Activated B cell treated with CpG ODN at 0.5 μM for 24 hours (primary cell): ENCODE data around the gene CDC27. TPM values are rescaled to one million over a fixed set of nuclear protein-coding genes. Genes with fewer than 3 reads are reported as not detected.
"Not testable (repeated sequence)": the region's sequence is repeated elsewhere in the genome, so short reads cannot be mapped to it uniquely, and the experiment has no call there.

Experiments
- ATAC-seq: fragments of 200-7000 bp; cut with Tn5 transposase; one replicate; pipeline ENCODE4 v1.10.0; 2021; ENCODE audit warnings: low read depth, mild to moderate bottlenecking, moderate library complexity
- CTCF ChIA-PET: fragments of 350-600 bp; sonication (Branson Sonifier 250); formaldehyde crosslinking; loops from one replicate; lab custom pipeline; 2021; ENCODE audit warnings: antibody characterized with exemption; lab: Charles Lee
- POLR2A ChIA-PET: fragments of 350-600 bp; sonication (Branson Sonifier 250); formaldehyde crosslinking; loops from one replicate; lab custom pipeline; 2021; ENCODE audit warnings: antibody characterized with exemption; lab: Charles Lee
- DNase-seq: peaks from one replicate; pipeline ENCODE4 v3.0.0; 2022
- H3K27ac Mint-ChIP-seq: one replicate; pipeline ENCODE4 v1.8.0; 2020; ENCODE audit warnings: mixed read lengths
- H3K27me3 Mint-ChIP-seq: one replicate; pipeline ENCODE4 v1.8.0; 2021; ENCODE audit warnings: mixed read lengths
- H3K36me3 Mint-ChIP-seq: one replicate; pipeline ENCODE4 v1.8.0; 2021; ENCODE audit warnings: low read depth, mixed read lengths
- H3K4me1 Mint-ChIP-seq: one replicate; pipeline ENCODE4 v1.8.0; 2021; ENCODE audit warnings: mixed read lengths
- H3K4me3 Mint-ChIP-seq: one replicate; pipeline ENCODE4 v1.8.0; 2020; ENCODE audit warnings: mild to moderate bottlenecking, mixed read lengths
- H3K9me3 Mint-ChIP-seq: one replicate; pipeline ENCODE4 v1.8.0; 2020; ENCODE audit warnings: mixed read lengths
- CTCF ChIP-seq: fragments of 200-600 bp; IDR thresholded peaks from one replicate; pipeline ENCODE4 v1.8.0; 2022; ENCODE audit warnings: antibody characterized with exemption, mild to moderate bottlenecking
- intact Hi-C: fragments of 100-400 bp; cut with micrococcal nuclease; formaldehyde crosslinking; loops from one replicate; pipeline ENCODE4 v1.15.1; 2024
- total RNA-seq: library from RNA; stranded (reverse); gene quantifications from 2 replicates; pipeline ENCODE4 v1.2.3, GENCODE V29; 2022

The CDC27 gene
- total RNA-seq, 1 donor from 2014 or later, result 72.5 TPM

GRCh38 chr17:47180337-47180736, 8.8 kb downstream of the CDC27 start:
- POLR2A ChIA-PET, result interaction anchor here (1.5 kb wide), 1 partner anchor 9 kb away, joined by 6 read pairs; the partner anchor contains the start of gene CDC27
- CTCF ChIA-PET, result no interaction called here
- no peak overlapping the region for H3K27ac Mint-ChIP-seq
- no peak overlapping the region for H3K4me3 Mint-ChIP-seq
- intact Hi-C loops, result no loop called here
- H3K4me1 Mint-ChIP-seq, result peaks cover 44% of the 10 kb centered on the region
- no peak for TF ChIP-seq CTCF
- ATAC-seq (no peak), DNase-seq (no peak)
- H3K36me3 Mint-ChIP-seq, result peaks cover 50% of the 10 kb centered on the region
- H3K9me3 Mint-ChIP-seq, result no peaks in the 10 kb centered on the region
- no peaks in the 10 kb centered on the region for H3K27me3 Mint-ChIP-seq

DNA sequence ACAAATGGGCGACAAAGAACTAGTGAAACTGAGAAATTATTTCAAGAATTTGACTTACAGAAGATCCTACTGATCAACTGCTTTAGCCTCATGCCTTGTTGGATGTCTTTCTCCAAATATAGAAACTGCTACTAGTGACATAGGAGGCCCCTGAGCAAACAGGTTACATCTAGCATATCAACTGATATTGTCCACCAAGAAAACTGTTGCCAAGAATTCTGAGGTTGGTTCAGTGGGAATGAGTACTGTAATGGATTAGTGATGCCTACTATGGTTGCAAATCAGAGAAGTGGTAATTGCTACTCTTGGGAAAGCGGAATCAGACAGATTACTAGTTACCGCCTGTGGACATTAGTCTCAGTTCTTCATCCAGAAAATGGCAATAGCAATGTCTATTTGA, 10.0 kb downstream of the CDC27 start:
- ATAC-seq (no peak), DNase-seq (no peak)
- POLR2A ChIA-PET, result no interaction called here
- no peaks in the 10 kb centered on the region for H3K9me3 Mint-ChIP-seq
- CTCF ChIA-PET, result no interaction called here
- H3K27me3 Mint-ChIP-seq, result no peaks in the 10 kb centered on the region
- no peak overlapping the region for H3K27ac Mint-ChIP-seq
- H3K4me3 Mint-ChIP-seq, result no peak overlapping the region
- intact Hi-C loops, result no loop called here
- no peak for TF ChIP-seq CTCF
- H3K4me1 Mint-ChIP-seq, result peaks cover 46% of the 10 kb centered on the region
- H3K36me3 Mint-ChIP-seq, result peaks cover 56% of the 10 kb centered on the region

- no peak for TF ChIP-seq CTCF
- DNase-seq (no peak), ATAC-seq (no peak)
- no peaks in the 10 kb centered on the region for H3K9me3 Mint-ChIP-seq
- H3K27me3 Mint-ChIP-seq, result no peaks in the 10 kb centered on the region
- H3K27ac Mint-ChIP-seq, result no peak overlapping the region
- peaks cover 61% of the 10 kb centered on the region for H3K36me3 Mint-ChIP-seq
- ChIA-PET CTCF (no interaction called here), POLR2A (interaction anchor here (0.6 to 1.8 kb wide), 3 partner anchors 11 to 28 kb away, joined by 3 to 4 read pairs (median 3); no protein-coding TSS in a partner anchor)
- H3K4me3 Mint-ChIP-seq, result no peak overlapping the region
- intact Hi-C loops, result no loop called here
- H3K4me1 Mint-ChIP-seq, result peaks cover 34% of the 10 kb centered on the region
These were observed 11.8 kb downstream of the CDC27 start for GRCh38 chr17:47177261-47177660.

- H3K36me3 Mint-ChIP-seq, result peaks cover 57% of the 10 kb centered on the region
- no peak overlapping the region for H3K27ac Mint-ChIP-seq
- DNase-seq (no peak), ATAC-seq (no peak)
- POLR2A ChIA-PET, result interaction anchor here (1.6 kb wide), 1 partner anchor 29 kb away, joined by 3 read pairs; no protein-coding TSS in a partner anchor
- no peaks in the 10 kb centered on the region for H3K27me3 Mint-ChIP-seq
- intact Hi-C loops, result no loop called here
- no peak overlapping the region for H3K4me3 Mint-ChIP-seq
- H3K4me1 Mint-ChIP-seq, result peaks cover 27% of the 10 kb centered on the region
- CTCF ChIA-PET, result no interaction called here
- H3K9me3 Mint-ChIP-seq, result no peaks in the 10 kb centered on the region
- no peak for TF ChIP-seq CTCF
These were observed 12.7 kb downstream of the CDC27 start for GRCh38 chr17:47176389-47176826.

GRCh38 chr17:47174823-47175222, 14.3 kb downstream of the CDC27 start:
- peaks cover 59% of the 10 kb centered on the region for H3K36me3 Mint-ChIP-seq
- H3K27me3 Mint-ChIP-seq, CTCF ChIA-PET, H3K9me3 Mint-ChIP-seq, ATAC-seq, H3K27ac Mint-ChIP-seq, H3K4me3 Mint-ChIP-seq, POLR2A ChIA-PET, DNase-seq: not testable (repeated sequence)
- intact Hi-C loops, result loop anchor here (5.0 kb wide), 1 partner anchor 32 kb away; the partner anchor contains the start of gene MYL4
- peaks cover 34% of the 10 kb centered on the region for H3K4me1 Mint-ChIP-seq
